Astrocyte (in vitro differentiated cells and primary cell): Measurements from ENCODE around the gene CYBC1. TPM values are rescaled to one million over a fixed set of nuclear protein-coding genes. Genes with fewer than 3 reads are reported as not detected.

Experiments
- DNase-seq: peaks from one replicate; pipeline ENCODE4 v3.0.0-alpha.2; 2010; ENCODE audit warnings: low read depth
- FAIRE-seq: peaks from 2 replicates; lab custom pipeline; 2011; peaks lifted over from hg19 to GRCh38; lab: Jason Lieb, UNC
- H2AFZ ChIP-seq: 2 replicates; pipeline ENCODE4 v1.6.0; 2012; ENCODE audit warnings: low read depth, low read length, inconsistent platforms
- H3K27ac ChIP-seq: 2 replicates; pipeline ENCODE4 v1.5.1; 2011; ENCODE audit warnings: low read depth, low read length, inconsistent platforms
- H3K27me3 ChIP-seq: 2 replicates; pipeline ENCODE4 v1.6.0; 2011; ENCODE audit warnings: low read length, inconsistent platforms; ENCODE audit not compliant: insufficient read depth
- H3K36me3 ChIP-seq: 2 replicates; pipeline ENCODE4 v1.5.1; 2011; ENCODE audit warnings: low read length, inconsistent platforms; ENCODE audit not compliant: insufficient read depth
- H3K4me1 ChIP-seq: 2 replicates; pipeline ENCODE4 v1.5.1; 2011; ENCODE audit warnings: low read length, inconsistent platforms; ENCODE audit not compliant: insufficient read depth
- H3K4me2 ChIP-seq: 2 replicates; pipeline ENCODE4 v1.6.0; 2012; ENCODE audit warnings: low read length, inconsistent platforms
- H3K4me3 ChIP-seq: 2 replicates; pipeline ENCODE4 v1.5.1; 2011; ENCODE audit warnings: low read depth, mild to moderate bottlenecking, low read length, inconsistent platforms; ENCODE audit not compliant: insufficient read depth
- H3K79me2 ChIP-seq: 2 replicates; pipeline ENCODE4 v1.6.0; 2012; ENCODE audit warnings: mild to moderate bottlenecking, low read length, inconsistent platforms; ENCODE audit not compliant: insufficient read depth
- H3K9ac ChIP-seq: 2 replicates; pipeline ENCODE4 v1.6.0; 2012; ENCODE audit warnings: mild to moderate bottlenecking, low read length, inconsistent platforms
- H3K9me3 ChIP-seq: 2 replicates; pipeline ENCODE4 v1.5.1; 2012; ENCODE audit warnings: low read depth, mild to moderate bottlenecking, low read length, inconsistent platforms; ENCODE audit not compliant: insufficient read depth
- H4K20me1 ChIP-seq: 2 replicates; pipeline ENCODE4 v1.6.0; 2012; ENCODE audit warnings: low read length, inconsistent platforms; ENCODE audit not compliant: insufficient read depth
- H3K27ac Mint-ChIP-seq: one replicate; pipeline ENCODE4 v1.8.0; 2021; ENCODE audit warnings: mild to moderate bottlenecking, mixed read lengths; ENCODE audit not compliant: unreplicated experiment
- H3K27me3 Mint-ChIP-seq: one replicate; pipeline ENCODE4 v1.8.0; 2021; ENCODE audit warnings: low read depth, mixed read lengths; ENCODE audit not compliant: unreplicated experiment
- H3K36me3 Mint-ChIP-seq: one replicate; pipeline ENCODE4 v1.8.0; 2021; ENCODE audit warnings: low read depth, mixed read lengths; ENCODE audit not compliant: unreplicated experiment
- H3K4me1 Mint-ChIP-seq: one replicate; pipeline ENCODE4 v1.8.0; 2021; ENCODE audit warnings: low read depth, mixed read lengths; ENCODE audit not compliant: unreplicated experiment
- H3K4me3 Mint-ChIP-seq: one replicate; pipeline ENCODE4 v1.8.0; 2021; ENCODE audit warnings: mild to moderate bottlenecking, moderate library complexity, mixed read lengths; ENCODE audit not compliant: unreplicated experiment
- H3K9me3 Mint-ChIP-seq: one replicate; pipeline ENCODE4 v1.8.0; 2021; ENCODE audit warnings: mild to moderate bottlenecking, mixed read lengths; ENCODE audit not compliant: unreplicated experiment
- EZH2 ChIP-seq: IDR thresholded peaks from 2 replicates; pipeline ENCODE4 v1.6.1; 2012; ENCODE audit warnings: mild to moderate bottlenecking, low read length, inconsistent platforms; ENCODE audit not compliant: insufficient read depth
- total RNA-seq: library from RNA; stranded (reverse); gene quantifications from 2 replicates; pipeline ENCODE4 v1.2.1, GENCODE V29; 2021
- TF ChIP-seq, protein P1 (sequence below): IDR thresholded peaks from 2 replicates; pipeline ENCODE4 v1.5.1; 2011; ENCODE audit warnings: low read depth, mild to moderate bottlenecking, inconsistent platforms, low read length, moderate library complexity; ENCODE audit not compliant: insufficient read depth

CYBC1 gene
- total RNA-seq, 1 donor from 2014 or later = 67.3 TPM

DNA sequence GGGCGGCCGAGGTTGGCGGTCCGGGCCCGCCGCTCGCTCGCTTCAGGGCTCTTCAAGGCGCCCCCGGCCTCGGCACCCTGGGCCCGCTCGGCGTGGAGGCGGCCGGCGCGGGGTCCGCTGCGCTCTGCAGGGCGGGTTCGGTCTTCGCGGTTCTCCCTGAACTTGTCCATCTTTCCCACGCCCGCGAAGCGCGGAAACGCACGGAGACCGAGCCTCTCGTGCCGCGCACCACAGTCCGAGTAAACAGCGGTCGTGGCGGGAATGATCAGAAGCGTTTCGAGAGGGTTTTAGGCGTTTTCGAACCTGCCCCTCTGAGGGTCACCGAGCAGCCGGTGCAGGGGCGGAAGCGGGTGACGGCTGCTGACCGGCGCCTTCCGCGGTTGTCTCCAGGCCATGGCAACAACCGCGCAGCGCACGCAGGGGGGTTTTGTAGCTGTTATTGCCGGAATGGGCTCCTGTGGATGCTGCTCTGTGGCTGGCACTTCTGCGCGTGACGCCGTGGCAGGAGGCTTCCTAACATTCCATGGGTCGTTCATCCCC lies 8.4 kb upstream of the CYBC1 start:
- Histone ChIP-seq H3K27me3 (no peaks in the 10 kb centered on the region), H3K4me1 (peaks cover 12% of the 10 kb centered on the region), H2AFZ (peak overlapping the region; percentile 75), H4K20me1 (peaks cover 17% of the 10 kb centered on the region), H3K36me3 (peaks cover 11% of the 10 kb centered on the region), H3K4me3 (peak overlapping the region; percentile 91), H3K9me3 (no peaks in the 10 kb centered on the region), H3K27ac (peak overlapping the region; percentile 71), H3K79me2 (peaks cover 14% of the 10 kb centered on the region), H3K9ac (peak overlapping the region; percentile 93), H3K4me2 (peak overlapping the region; percentile 90)
- peaks cover 16% of the 10 kb centered on the region for H3K36me3 Mint-ChIP-seq
- H3K27ac Mint-ChIP-seq = peak overlapping the region; percentile 81
- no peak for FAIRE-seq
- H3K4me3 Mint-ChIP-seq = peak overlapping the region; percentile 94
- no peaks in the 10 kb centered on the region for H3K27me3 Mint-ChIP-seq
- peak; percentile 16 for DNase-seq
- TF ChIP-seq EZH2 = no peak
- TF ChIP-seq, protein P1, sequence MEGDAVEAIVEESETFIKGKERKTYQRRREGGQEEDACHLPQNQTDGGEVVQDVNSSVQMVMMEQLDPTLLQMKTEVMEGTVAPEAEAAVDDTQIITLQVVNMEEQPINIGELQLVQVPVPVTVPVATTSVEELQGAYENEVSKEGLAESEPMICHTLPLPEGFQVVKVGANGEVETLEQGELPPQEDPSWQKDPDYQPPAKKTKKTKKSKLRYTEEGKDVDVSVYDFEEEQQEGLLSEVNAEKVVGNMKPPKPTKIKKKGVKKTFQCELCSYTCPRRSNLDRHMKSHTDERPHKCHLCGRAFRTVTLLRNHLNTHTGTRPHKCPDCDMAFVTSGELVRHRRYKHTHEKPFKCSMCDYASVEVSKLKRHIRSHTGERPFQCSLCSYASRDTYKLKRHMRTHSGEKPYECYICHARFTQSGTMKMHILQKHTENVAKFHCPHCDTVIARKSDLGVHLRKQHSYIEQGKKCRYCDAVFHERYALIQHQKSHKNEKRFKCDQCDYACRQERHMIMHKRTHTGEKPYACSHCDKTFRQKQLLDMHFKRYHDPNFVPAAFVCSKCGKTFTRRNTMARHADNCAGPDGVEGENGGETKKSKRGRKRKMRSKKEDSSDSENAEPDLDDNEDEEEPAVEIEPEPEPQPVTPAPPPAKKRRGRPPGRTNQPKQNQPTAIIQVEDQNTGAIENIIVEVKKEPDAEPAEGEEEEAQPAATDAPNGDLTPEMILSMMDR = no peak
- peaks cover 9% of the 10 kb centered on the region for H3K4me1 Mint-ChIP-seq
- H3K9me3 Mint-ChIP-seq = no peaks in the 10 kb centered on the region

DNA sequence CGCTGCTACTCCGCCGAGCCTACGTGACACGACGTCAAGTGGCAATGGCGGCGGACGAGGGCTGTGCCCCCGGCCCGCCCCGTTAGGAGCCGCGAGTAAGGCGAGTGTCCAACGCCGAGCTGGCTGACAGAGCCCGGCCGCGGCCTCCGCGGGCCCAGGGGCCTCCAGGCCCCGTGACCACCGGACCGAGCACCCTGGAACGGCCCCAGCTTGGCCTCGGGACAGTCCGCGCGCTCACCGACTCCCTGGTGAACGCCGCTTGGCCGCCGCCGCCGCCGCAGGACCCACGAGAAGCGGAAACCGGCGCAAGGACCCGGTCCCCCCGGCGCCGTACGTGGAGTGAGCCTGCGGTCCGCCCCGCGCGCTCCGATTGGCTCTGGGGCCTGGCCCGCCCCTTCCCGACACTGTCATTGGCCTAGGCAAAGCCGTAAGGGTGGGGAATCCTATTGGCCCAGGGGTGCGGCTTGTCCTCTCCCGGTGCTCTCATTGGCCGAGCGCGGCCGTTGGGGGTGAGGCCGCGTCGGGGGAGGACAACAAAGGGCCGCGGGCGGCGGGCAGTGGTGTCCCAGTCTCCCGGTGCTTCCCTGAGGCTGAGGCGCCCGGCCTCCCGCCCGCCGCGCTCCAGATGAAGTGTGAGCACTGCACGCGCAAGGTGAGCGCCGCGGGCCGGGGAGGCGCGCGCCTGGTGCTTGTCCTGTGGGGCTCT lies 7.8 kb upstream of the CYBC1 start, which contains the start of gene NARF:
TSS of gene NARF (plus strand) at position 563 of the 706 bp plus-strand sequence. CDS start at position 626, 63 bp downstream.
- FAIRE-seq (no peak), DNase-seq (peak; percentile 95)
- H3K4me3 Mint-ChIP-seq = peak within 1 kb of the TSS; percentile 94
- TF ChIP-seq, protein P1 = no peak
- no peak for TF ChIP-seq EZH2
- Histone ChIP-seq H3K4me2 (peak within 1 kb of the TSS; percentile 90), H4K20me1 (peaks cover 17% of the 10 kb centered on the region), H3K27me3 (no peaks in the 10 kb centered on the region), H3K36me3 (peaks cover 8% of the 10 kb centered on the region), H3K9ac (peak within 1 kb of the TSS; percentile 93), H3K4me3 (peak within 1 kb of the TSS; percentile 91), H2AFZ (peak within 1 kb of the TSS; percentile 75), H3K27ac (peak within 1 kb of the TSS; percentile 97), H3K79me2 (peaks cover 14% of the 10 kb centered on the region), H3K4me1 (peaks cover 12% of the 10 kb centered on the region), H3K9me3 (no peaks in the 10 kb centered on the region)
- H3K27ac Mint-ChIP-seq = peak within 1 kb of the TSS; percentile 87
- H3K4me1 Mint-ChIP-seq = peaks cover 9% of the 10 kb centered on the region
- no peaks in the 10 kb centered on the region for H3K9me3 Mint-ChIP-seq
- H3K27me3 Mint-ChIP-seq = no peaks in the 10 kb centered on the region
- peaks cover 11% of the 10 kb centered on the region for H3K36me3 Mint-ChIP-seq

DNA sequence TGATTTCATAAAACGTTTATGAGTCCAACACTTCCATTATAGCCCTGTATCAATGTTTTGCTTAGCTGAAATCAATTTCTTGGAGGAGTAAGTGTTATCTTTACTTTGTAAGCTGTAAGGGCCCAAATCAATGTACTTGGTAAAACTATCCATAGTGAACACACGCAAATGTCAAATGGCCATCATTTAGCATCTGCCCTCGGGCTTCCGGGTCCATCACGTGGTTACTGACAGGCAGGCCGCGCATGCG lies 7.3 kb upstream of the CYBC1 start:
- Histone ChIP-seq H3K36me3 (peaks cover 7% of the 10 kb centered on the region), H3K27ac (peak overlapping the region; percentile 97), H3K9me3 (no peaks in the 10 kb centered on the region), H4K20me1 (peaks cover 16% of the 10 kb centered on the region), H3K4me1 (peaks cover 12% of the 10 kb centered on the region), H3K4me3 (peak overlapping the region; percentile 91), H2AFZ (peak overlapping the region; percentile 44), H3K79me2 (peaks cover 14% of the 10 kb centered on the region), H3K27me3 (no peaks in the 10 kb centered on the region), H3K9ac (peak overlapping the region; percentile 93), H3K4me2 (peak overlapping the region; percentile 90)
- H3K27me3 Mint-ChIP-seq = no peaks in the 10 kb centered on the region
- DNase-seq = no peak
- peak overlapping the region; percentile 83 for H3K4me3 Mint-ChIP-seq
- H3K9me3 Mint-ChIP-seq = no peaks in the 10 kb centered on the region
- no peak for TF ChIP-seq EZH2
- TF ChIP-seq, protein P1 = no peak
- peaks cover 9% of the 10 kb centered on the region for H3K4me1 Mint-ChIP-seq
- H3K36me3 Mint-ChIP-seq = peaks cover 9% of the 10 kb centered on the region
- FAIRE-seq = no peak
- peak overlapping the region; percentile 87 for H3K27ac Mint-ChIP-seq
